Stimulated activated CD4-positive, alpha-beta T cell treated with anti-CD3 and anti-CD28 coated beads, Interleukin-2, amount 100 ng/mL, for 48 hours (primary cell): Measurements from ENCODE around the gene NUDT8.
A peak's percentile ranks its signal among the peaks of the same experiment; 100 is the strongest.
"Not testable (repeated sequence)": the region's sequence is repeated elsewhere in the genome, so short reads cannot be mapped to it uniquely, and the experiment has no call there.

Experiments used
- DNase-seq, 2 donors: peaks; one replicate each; pipeline ENCODE4 v3.0.0-alpha.2; 2020

Gene NUDT8

DNA sequence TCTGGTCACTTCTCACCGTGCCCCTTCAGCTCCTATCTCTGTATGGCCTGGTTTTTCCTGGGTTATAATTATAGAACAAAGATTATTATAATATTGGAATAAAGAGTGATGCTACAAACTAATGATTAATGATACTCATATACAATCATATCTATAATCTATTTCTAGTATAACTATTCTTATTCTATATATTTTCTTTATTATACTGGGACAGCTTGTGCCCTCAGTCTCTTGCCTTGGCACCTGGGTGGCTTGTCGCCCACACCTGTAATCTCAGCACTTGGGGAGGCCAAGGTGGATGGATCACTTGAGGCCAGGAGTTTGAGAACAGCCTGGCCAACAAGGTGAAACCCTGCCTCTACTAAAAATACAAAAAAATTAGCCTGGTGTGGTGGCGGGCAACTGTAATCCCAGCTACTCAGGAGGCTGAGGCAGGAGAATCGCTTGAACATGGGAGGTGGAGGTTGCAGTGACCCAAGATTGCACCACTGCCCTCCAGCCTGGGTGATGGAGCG lies 30.0 kb upstream of the NUDT8 start:
- not testable (repeated sequence) for DNase-seq

DNA sequence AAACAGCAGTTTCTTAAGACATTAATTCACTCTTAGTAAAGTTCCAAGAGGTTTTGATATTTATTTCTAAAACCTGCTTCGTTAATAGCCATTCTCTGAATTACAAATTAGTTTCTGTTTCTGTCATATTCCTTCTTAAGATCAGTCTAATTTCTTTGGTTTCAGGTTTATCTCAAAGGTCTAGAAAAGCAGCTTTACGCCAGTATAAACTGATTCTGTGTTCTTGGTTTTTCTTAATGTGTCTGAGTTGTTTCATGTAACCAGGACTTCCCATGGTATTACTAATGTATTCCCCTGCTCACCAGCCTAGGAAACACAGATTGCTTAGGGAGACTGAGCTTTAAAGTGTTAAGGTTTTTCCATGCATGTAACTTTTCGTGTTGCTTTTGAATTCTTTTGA lies 27.6 kb upstream of the NUDT8 start:
- DNase-seq: no peak

- DNase-seq: no peak
Measured at GRCh38 chr11:67656278-67656922, 26.7 kb upstream of the NUDT8 start.

DNA sequence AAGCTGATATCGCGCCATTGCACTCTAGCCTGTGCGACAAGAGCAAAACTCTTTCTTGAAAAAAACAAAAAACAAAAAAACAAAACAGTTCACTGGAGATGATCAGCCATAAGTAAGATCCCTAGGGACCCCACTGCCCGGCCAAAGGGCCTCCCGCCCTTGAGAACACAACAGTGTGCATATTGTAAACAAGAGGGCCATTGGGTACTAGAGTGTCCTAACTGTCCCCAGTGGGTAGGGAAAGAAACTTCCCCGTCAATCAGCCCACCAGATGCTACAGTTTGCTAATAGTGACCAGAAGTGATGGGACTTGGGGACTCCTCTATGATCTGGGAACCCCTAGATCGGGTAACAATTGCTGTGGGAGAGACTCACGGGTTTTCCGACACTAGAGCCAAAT lies 24.5 kb upstream of the NUDT8 start:
- DNase-seq: no peak

DNA sequence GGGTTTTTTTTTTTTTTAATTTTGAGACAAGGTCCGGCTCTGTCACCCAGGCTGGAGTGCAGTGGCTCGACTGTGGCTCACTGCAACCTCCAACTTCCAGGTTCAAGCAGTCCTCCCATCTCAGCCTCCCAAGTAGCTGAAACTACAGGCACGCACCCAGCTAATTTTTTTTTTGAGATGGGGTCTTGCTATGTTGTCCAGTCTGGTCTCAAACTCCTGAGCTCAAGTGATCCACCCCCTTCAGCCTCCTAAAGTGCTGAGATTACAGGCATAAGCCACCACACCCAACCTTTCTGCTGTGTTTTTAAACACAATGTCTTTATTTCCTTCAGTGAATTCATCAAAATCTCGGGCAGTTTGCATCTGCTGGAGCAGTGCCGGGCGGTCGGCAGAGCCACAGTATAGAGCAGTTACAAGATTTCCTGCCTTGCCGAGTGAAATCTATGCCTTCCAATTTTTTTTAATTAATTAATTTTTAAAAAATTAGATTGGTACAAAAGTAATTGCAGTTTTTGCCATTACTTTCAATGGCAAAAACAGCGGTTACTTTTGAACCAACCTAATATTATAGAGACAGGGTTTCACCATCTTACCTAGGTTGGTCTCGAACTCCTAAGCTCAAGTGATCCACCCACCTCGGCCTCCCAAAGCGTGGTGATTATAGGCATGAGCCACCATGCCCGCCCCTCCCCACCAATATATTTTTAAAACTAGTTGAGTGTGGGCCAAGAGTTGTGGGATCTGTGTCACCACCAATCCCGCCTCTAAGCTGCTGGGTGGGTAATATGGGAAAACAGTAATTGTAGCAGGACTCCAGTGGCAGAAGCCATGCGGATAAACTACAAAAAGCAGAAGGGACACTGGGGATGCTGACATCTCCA lies 23.5 kb upstream of the NUDT8 start:
- no peak for DNase-seq

DNA sequence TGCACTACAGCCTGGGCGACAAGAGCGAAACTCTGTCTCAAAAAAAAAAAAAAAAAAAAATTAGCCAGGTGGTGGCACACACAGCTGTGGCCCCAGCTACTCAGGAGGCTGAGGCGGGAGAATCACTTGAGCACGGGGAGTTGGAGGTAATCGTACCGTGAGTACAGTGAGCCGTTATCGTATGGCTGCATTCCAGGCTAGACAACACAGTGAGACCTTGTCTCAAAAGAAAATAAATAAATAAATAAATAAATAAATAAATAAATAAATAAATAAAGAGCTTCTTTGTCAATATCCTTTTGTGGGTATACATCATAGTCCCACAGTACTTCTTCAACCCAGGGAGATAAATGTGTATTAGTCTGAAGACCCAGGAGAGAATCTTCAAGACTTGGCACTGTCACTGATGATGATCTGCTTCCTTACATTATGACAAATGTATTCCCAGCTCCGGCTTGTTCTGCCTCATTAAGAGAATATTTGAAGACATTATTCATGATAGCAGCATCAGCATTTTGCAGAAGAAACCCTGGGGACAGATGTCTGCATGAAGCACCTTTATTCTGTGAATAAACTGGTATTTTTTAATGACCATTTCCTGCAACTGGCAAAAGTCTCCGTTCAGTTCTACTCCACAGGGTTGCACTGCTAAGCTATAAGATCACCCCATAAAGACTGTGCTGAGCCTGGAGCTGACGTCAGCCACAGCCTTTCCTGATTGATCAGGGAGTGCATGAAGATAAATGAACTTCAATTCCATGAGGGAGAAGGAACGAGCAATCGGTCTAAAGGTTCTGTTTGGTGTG lies 22.4 kb upstream of the NUDT8 start:
- no peak for DNase-seq

GRCh38 chr11:67649634-67650510 lies 20.1 kb upstream of the NUDT8 start:
- DNase-seq: no peak

DNA sequence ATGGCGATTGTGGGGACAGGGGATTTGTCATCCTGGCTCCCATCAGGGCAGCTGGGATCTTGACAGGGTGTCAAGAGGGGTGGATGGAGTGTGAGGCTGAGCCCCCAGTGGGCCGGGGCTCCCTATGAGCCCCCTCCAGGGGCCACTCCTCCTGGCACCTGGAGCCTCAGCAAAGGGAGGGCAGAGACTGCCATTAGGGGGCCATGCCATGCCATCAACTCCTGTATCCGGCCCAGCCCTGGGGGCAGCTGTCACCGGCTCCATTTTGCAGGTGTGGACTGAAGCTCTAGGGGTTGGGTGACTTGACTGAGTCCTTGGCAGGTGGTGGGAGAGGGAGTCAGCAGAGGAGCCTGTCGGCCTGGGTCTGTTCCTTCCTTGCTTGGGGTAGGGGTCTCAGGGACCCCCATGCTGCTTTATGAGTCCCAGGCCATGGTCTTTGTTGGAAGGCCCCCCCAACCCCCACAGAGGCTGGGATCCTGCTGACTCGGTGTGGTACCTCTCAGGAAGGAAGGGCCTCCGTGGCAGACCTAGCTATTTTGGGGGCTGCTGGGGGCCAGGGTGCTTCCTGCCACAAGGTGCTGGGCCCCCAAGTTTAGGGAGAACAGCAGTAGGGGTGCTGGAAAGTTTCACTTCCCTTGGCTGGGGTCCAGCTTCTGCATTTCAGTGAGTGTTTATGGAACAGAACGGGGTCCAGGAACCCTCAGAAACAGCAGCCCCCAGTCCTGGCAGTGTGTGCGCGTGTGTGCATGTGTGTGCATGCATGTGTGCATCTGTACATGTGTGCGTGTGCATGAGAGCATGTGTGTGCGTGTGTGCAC lies 19.3 kb upstream of the NUDT8 start:
- no peak for DNase-seq

DNA sequence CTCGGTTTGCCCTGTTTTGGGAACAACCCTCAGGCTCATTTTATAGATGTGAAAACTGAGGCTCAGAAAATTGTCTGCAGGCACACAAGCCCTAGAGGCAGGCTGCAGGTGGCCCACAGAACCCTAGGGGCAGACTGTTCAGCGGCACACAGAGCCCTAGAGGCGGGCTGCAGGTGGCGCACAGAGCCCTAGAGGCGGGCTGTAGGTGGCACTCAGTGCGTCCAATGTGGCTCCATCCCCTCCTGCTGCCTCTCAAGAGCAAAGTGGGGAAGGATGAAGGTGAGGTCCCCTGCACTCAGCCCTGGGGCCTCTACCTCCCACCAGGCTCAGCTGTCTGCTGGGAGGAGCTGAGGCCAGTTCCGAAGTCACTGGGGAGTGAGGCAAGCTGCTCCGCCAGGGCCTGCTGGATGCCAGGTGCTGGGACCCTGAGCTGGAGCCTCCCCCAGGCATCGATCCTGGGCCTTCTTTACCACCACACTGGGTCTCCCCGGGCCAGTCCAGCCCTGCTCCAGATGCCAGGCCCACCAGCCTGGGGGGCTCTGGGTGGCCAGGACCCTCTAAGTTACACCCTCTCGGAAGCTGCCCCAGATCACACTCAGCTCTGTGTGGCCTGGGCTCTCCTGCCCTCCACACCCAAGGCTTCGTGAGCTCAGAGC lies 18.5 kb upstream of the NUDT8 start:
- DNase-seq: peak; percentile 24 to 42

DNA sequence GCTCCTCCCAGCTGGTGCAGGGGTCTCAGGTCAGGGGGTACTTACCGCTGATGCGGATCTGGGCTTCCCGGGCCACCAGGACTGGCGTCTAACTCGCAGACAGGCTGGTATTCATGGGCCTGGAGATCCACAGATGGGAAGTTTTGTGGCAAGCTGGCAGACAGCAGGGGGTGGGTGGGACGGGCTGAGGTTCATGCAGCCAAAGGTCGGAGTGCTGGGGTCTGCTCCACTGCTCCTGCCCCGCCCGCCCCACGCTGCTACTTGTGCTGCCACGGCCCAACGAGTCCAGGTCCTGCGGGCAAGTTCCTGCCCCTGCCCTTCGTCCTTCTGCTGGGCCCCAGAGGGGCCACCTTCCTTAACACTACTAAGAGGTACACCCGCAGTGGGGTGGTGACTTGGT lies 17.7 kb upstream of the NUDT8 start:
- DNase-seq: no peak

- peak in 1 of 2 donors; percentile 26 for DNase-seq
Measured at GRCh38 chr11:67646535-67647336, 17.0 kb upstream of the NUDT8 start.

- no peak for DNase-seq
Measured at GRCh38 chr11:67645521-67646461, 16.1 kb upstream of the NUDT8 start.

DNA sequence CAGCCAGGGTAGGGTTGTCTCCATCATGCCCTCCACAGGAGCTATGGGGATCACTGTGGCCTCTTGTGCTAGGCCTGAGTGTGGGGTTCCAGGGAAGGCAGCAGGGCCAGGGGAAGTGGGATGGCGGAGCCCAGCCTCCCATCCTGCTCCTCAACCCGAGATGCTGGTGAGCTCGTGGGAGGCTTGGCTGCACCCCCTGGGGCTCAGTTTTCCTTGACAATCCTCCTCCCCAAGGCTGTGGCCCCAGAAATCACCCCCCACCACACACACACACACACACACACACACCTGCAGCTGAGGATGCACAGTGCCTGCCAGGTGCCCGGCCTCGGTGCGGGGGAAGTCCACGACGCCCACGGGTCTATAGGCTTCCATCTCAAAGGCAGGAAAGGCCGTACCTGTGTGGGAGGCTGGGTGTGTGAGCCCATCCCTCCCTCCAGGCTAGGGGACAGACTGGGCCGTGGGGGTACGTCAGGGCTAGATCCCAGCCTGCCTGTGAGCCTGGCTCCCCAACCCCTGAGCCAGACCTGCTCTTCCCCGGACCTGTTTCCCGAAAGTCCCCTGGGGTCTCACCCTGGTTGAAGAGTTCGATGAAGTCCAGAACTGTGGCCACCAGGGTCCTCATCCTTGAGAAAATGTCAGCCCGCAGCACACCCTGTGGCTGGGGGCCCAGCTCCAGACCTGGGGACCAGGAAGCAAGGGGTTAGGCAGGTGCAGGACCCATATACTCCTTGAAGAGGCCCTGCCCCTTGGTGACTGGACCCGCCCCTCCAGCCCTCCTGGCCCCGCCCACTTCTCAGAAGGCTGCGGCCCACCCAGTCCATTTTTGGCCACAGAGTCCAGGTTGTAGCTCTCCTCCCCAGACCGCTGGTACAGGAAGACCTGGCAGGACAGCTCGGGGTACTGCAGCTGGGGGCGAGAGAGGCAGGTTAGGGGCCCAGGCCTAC lies 15.0 kb upstream of the NUDT8 start:
- DNase-seq: no peak

DNA sequence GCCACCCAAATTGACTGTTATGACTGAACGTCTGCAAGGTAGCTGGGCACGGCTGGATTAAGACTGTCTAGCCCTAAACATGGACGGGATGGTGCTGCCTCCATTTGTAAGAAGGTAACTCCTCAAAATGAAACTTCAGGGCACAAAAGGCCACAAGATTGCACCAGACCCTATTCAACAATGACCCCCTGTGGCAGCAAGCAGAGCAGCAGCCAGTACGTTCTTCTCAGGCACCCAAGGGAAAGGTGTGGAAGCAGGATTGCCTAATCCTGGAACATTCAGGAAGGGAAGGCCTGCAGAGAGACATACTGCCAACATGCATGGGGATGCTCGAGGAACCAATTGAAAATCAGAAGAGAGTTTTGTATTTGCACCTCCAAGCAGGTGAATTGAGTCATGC lies 14.3 kb upstream of the NUDT8 start:
- no peak for DNase-seq

GRCh38 chr11:67642173-67643120 lies 12.7 kb upstream of the NUDT8 start:
- DNase-seq: no peak
